Measurements from ENCODE around the gene SEMA3A. TPM values are rescaled to one million over a fixed set of nuclear protein-coding genes. Genes with fewer than 3 reads are reported as not detected.

Gene SEMA3A
- total and polyA plus RNA-seq, 9 donors, result 15.6 to 42.7 (median 27.9) TPM

DNA sequence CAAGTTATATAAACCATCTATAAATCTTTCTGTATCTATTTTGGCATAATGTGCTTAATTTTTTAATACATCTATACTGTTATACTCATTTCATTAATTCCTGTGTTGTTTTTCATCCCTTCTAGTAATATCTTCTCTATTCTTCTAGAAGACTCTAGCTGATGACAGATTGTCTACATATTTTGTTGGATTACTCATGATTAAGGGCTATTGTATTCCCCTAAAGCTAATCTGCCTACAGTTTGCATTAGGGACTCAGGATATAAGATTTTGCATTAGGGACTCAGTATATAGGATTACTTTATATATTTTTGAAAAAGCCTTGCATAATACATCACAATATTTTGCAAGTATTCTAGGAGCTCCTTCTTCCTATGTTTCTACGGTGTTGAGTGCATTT, 8.3 kb upstream of the SEMA3A start:
- H3K36me3 ChIP-seq (ENCODE audit: control insufficient read depth, insufficient read depth, low read length), result no peaks in the 10 kb centered on the region
- no CpG with 5 or more reads among the region's 1 CpG for WGBS (ENCODE audit: insufficient coverage)
- no peak overlapping the region for H3K4me3 ChIP-seq (ENCODE audit: low read length)
- no peaks in the 10 kb centered on the region for H3K4me1 ChIP-seq (ENCODE audit: control insufficient read depth, insufficient read depth, low read length)
- H3K27me3 ChIP-seq (ENCODE audit: control insufficient read depth, insufficient read depth, low read length), result no peaks in the 10 kb centered on the region
- no peak overlapping the region for H3K27ac ChIP-seq (ENCODE audit: low read length)
- DNase-seq, result no peak
- H3K9me3 ChIP-seq (replicated peaks; ENCODE audit: control insufficient read depth, low read depth, low read length), result no peaks in the 10 kb centered on the region

DNA sequence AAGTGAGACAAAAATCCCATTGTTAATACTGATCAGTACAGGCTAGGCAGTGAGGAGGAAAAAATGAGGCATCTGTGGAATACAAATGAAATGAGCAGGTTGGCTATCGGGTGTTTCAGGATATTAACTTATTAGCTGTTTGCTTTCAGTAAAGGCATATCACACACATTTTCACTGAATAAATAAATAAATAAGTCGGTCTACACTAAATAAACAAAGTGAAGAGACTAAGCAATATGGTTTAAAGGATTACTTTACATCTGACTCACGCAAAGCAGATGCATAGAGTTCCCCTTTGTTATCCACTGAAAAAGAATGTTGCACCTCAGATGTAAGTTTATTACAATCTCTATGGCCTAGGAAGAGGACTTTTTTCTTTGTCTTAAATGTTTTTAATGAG, 6.3 kb upstream of the SEMA3A start:
- DNase-seq, result no peak
- H3K4me1 ChIP-seq (ENCODE audit: control insufficient read depth, insufficient read depth, low read length), result no peaks in the 10 kb centered on the region
- no peak overlapping the region for H3K27ac ChIP-seq (ENCODE audit: low read length)
- H3K27me3 ChIP-seq (ENCODE audit: control insufficient read depth, insufficient read depth, low read length), result no peaks in the 10 kb centered on the region
- H3K36me3 ChIP-seq (ENCODE audit: control insufficient read depth, insufficient read depth, low read length), result no peaks in the 10 kb centered on the region
- no peak overlapping the region for H3K4me3 ChIP-seq (ENCODE audit: low read length)
- no CpG with 5 or more reads among the region's 3 CpGs for WGBS (ENCODE audit: insufficient coverage)
- H3K9me3 ChIP-seq (replicated peaks; ENCODE audit: control insufficient read depth, low read depth, low read length), result no peaks in the 10 kb centered on the region

GRCh38 chr7:84199216-84199615, 4.6 kb upstream of the SEMA3A start:
- Histone ChIP-seq H3K9me3 (replicated peaks; ENCODE audit: control insufficient read depth, low read depth, low read length) (no peaks in the 10 kb centered on the region), H3K4me3 (ENCODE audit: low read length) (no peak overlapping the region), H3K27me3 (ENCODE audit: control insufficient read depth, insufficient read depth, low read length) (no peaks in the 10 kb centered on the region), H3K36me3 (ENCODE audit: control insufficient read depth, insufficient read depth, low read length) (no peaks in the 10 kb centered on the region), H3K4me1 (ENCODE audit: control insufficient read depth, insufficient read depth, low read length) (no peaks in the 10 kb centered on the region), H3K27ac (ENCODE audit: low read length) (no peak overlapping the region)
- no CpG with 5 or more reads among the region's 2 CpGs for WGBS (ENCODE audit: insufficient coverage)
- no peak for DNase-seq

- WGBS (ENCODE audit: insufficient coverage), result no CpG with 5 or more reads among the region's 4 CpGs
- no peaks in the 10 kb centered on the region for H3K27me3 ChIP-seq (ENCODE audit: control insufficient read depth, insufficient read depth, low read length)
- H3K36me3 ChIP-seq (ENCODE audit: control insufficient read depth, insufficient read depth, low read length), result no peaks in the 10 kb centered on the region
- no peaks in the 10 kb centered on the region for H3K4me1 ChIP-seq (ENCODE audit: control insufficient read depth, insufficient read depth, low read length)
- H3K27ac ChIP-seq (ENCODE audit: low read length), result peak overlapping the region; percentile 79
- peak overlapping the region; percentile 58 for H3K4me3 ChIP-seq (ENCODE audit: low read length)
- peak; percentile 81 for DNase-seq
- H3K9me3 ChIP-seq (replicated peaks; ENCODE audit: control insufficient read depth, low read depth, low read length), result no peaks in the 10 kb centered on the region
Observed at GRCh38 chr7:84196084-84196503, 1.5 kb upstream of the SEMA3A start.

- Histone ChIP-seq H3K4me1 (ENCODE audit: control insufficient read depth, insufficient read depth, low read length) (no peaks in the 10 kb centered on the region), H3K9me3 (replicated peaks; ENCODE audit: control insufficient read depth, low read depth, low read length) (no peaks in the 10 kb centered on the region), H3K4me3 (ENCODE audit: low read length) (peak overlapping the region; percentile 58), H3K27me3 (ENCODE audit: control insufficient read depth, insufficient read depth, low read length) (no peaks in the 10 kb centered on the region), H3K27ac (ENCODE audit: low read length) (peak overlapping the region; percentile 79), H3K36me3 (ENCODE audit: control insufficient read depth, insufficient read depth, low read length) (no peaks in the 10 kb centered on the region)
- WGBS (ENCODE audit: insufficient coverage), result 40% methylated on average over 1 of the region's 6 CpGs
- DNase-seq, result peak; percentile 67
Observed at GRCh38 chr7:84195295-84196060, 889 bp upstream of the SEMA3A start.

GRCh38 chr7:84193747-84194146, 842 bp downstream of the SEMA3A start:
- no peaks in the 10 kb centered on the region for H3K9me3 ChIP-seq (replicated peaks; ENCODE audit: control insufficient read depth, low read depth, low read length)
- peak; percentile 76 for DNase-seq
- peak overlapping the region; percentile 22 for H3K27ac ChIP-seq (ENCODE audit: low read length)
- WGBS (ENCODE audit: insufficient coverage), result no CpG with 5 or more reads among the region's 1 CpG
- no peaks in the 10 kb centered on the region for H3K27me3 ChIP-seq (ENCODE audit: control insufficient read depth, insufficient read depth, low read length)
- H3K4me3 ChIP-seq (ENCODE audit: low read length), result peak overlapping the region; percentile 58
- H3K36me3 ChIP-seq (ENCODE audit: control insufficient read depth, insufficient read depth, low read length), result no peaks in the 10 kb centered on the region
- H3K4me1 ChIP-seq (ENCODE audit: control insufficient read depth, insufficient read depth, low read length), result no peaks in the 10 kb centered on the region

- H3K27ac ChIP-seq (ENCODE audit: low read length), result peak overlapping the region; percentile 65
- H3K27me3 ChIP-seq (ENCODE audit: control insufficient read depth, insufficient read depth, low read length), result no peaks in the 10 kb centered on the region
- DNase-seq, result peak; percentile 52
- no peaks in the 10 kb centered on the region for H3K4me1 ChIP-seq (ENCODE audit: control insufficient read depth, insufficient read depth, low read length)
- no CpG with 5 or more reads among the region's 1 CpG for WGBS (ENCODE audit: insufficient coverage)
- H3K4me3 ChIP-seq (ENCODE audit: low read length), result peak overlapping the region; percentile 58
- no peaks in the 10 kb centered on the region for H3K9me3 ChIP-seq (replicated peaks; ENCODE audit: control insufficient read depth, low read depth, low read length)
- no peaks in the 10 kb centered on the region for H3K36me3 ChIP-seq (ENCODE audit: control insufficient read depth, insufficient read depth, low read length)
Observed at GRCh38 chr7:84191842-84192241, 2.7 kb downstream of the SEMA3A start.

GRCh38 chr7:84191261-84191660, 3.3 kb downstream of the SEMA3A start:
- Histone ChIP-seq H3K9me3 (replicated peaks; ENCODE audit: control insufficient read depth, low read depth, low read length) (no peaks in the 10 kb centered on the region), H3K4me3 (ENCODE audit: low read length) (no peak overlapping the region), H3K36me3 (ENCODE audit: control insufficient read depth, insufficient read depth, low read length) (no peaks in the 10 kb centered on the region), H3K27ac (ENCODE audit: low read length) (no peak overlapping the region), H3K27me3 (ENCODE audit: control insufficient read depth, insufficient read depth, low read length) (no peaks in the 10 kb centered on the region), H3K4me1 (ENCODE audit: control insufficient read depth, insufficient read depth, low read length) (no peaks in the 10 kb centered on the region)
- peak; percentile 33 for DNase-seq

GRCh38 chr7:84190016-84190705, 4.4 kb downstream of the SEMA3A start:
- H3K4me1 ChIP-seq (ENCODE audit: control insufficient read depth, insufficient read depth, low read length), result no peaks in the 10 kb centered on the region
- H3K27ac ChIP-seq (ENCODE audit: low read length), result no peak overlapping the region
- H3K4me3 ChIP-seq (ENCODE audit: low read length), result no peak overlapping the region
- peak; percentile 40 for DNase-seq
- H3K27me3 ChIP-seq (ENCODE audit: control insufficient read depth, insufficient read depth, low read length), result no peaks in the 10 kb centered on the region
- H3K36me3 ChIP-seq (ENCODE audit: control insufficient read depth, insufficient read depth, low read length), result no peaks in the 10 kb centered on the region
- WGBS (ENCODE audit: insufficient coverage), result no CpG with 5 or more reads among the region's 1 CpG
- no peaks in the 10 kb centered on the region for H3K9me3 ChIP-seq (replicated peaks; ENCODE audit: control insufficient read depth, low read depth, low read length)

GRCh38 chr7:84188786-84189405, 5.7 kb downstream of the SEMA3A start:
- Histone ChIP-seq H3K9me3 (replicated peaks; ENCODE audit: control insufficient read depth, low read depth, low read length) (no peaks in the 10 kb centered on the region), H3K4me3 (ENCODE audit: low read length) (no peak overlapping the region), H3K27me3 (ENCODE audit: control insufficient read depth, insufficient read depth, low read length) (no peaks in the 10 kb centered on the region), H3K27ac (ENCODE audit: low read length) (no peak overlapping the region), H3K4me1 (ENCODE audit: control insufficient read depth, insufficient read depth, low read length) (no peaks in the 10 kb centered on the region), H3K36me3 (ENCODE audit: control insufficient read depth, insufficient read depth, low read length) (no peaks in the 10 kb centered on the region)
- DNase-seq, result peak; percentile 46

Measured in muscle of leg (tissue), 11 donors.